ENCODE results near the gene NMS.

NMS gene

GRCh38 chr2:100494712-100495111, 24.4 kb downstream of the NMS start:
- no peak for DNase-seq

DNA sequence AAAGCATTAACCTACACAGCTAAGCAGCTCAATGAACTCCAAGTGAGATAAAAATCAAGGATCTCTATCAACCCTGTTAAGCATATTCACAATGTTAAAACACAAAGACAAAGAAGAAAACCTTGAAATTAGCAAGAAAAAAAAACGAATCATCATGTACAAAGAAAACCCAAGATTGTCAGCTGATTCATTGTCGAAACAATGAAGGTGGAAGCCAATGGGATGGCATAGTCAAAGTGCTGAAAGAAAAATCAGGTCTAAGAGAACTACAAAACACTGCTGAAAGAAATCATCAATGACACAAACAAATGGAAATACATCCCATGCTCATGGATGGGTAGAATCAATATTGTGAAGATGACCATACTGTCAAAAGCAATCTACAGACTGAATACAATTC, 32.5 kb downstream of the NMS start:
- no peak for DNase-seq

- DNase-seq = no peak
Measured at GRCh38 chr2:100504542-100504941, 34.3 kb downstream of the NMS start.

- DNase-seq = no peak
Measured at GRCh38 chr2:100509066-100509465, 38.8 kb downstream of the NMS start.

GRCh38 chr2:100513650-100514049, 43.4 kb downstream of the NMS start:
- no peak for DNase-seq

DNA sequence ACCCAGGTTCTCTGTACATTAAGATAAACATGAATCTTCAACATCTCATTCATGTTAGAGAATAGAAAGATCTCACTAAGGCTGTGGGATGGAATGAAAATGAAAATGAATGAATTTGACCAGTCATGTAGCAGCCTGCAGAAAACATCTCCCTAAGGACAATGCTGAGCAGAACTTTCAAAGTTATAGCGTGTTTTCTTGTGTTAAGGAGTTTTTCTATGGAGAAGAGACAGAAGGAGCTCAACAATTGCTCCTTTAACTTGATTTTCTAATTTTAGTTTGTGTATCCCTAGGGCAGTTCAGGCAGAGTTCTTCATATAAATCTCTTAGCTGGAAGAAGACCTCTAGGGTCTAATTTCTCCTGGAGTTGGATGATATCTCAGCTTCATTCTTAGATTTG, 47.3 kb downstream of the NMS start:
- no peak for DNase-seq

GRCh38 chr2:100518801-100519200, 48.5 kb downstream of the NMS start:
- no peak for DNase-seq

DNA sequence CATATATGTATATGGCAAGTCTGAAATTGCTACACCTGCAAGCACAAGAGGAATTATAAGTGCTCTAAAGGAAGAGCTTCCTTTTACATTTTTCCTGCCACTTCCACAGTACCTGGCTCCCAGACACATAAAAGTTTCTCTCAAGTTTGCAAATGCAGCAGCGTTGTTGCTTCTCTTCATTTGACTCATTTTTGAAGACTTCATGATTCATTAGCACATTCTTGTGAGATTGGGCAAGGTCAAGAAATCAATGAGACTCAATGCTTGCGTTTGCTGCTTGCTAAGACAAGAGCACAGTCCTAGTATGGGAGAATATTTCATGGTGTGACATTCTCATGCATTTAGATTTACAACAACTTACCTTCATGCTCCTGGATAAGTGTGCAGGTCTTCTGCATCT, 49.9 kb downstream of the NMS start:
- DNase-seq = no peak

GRCh38 chr2:100522430-100522829, 52.1 kb downstream of the NMS start:
- no peak for DNase-seq

DNA sequence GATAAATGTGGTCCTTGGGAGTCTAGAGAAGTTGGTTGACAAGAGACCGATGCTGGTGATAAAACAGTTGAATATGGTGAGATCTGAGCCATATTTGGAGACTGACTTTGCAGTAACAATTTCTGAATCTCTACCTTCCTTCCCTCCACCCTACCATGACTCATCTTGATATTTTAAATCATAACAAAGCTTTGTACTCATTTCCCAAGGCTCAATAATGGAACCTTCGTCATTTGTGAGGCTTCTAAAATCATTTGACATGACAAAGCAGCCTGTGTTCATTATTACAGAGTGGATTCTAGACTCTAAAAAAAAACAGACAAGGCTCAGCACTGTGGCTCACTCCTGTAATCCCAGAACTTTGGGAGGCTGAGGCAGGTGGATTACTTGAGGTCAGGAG, 54.0 kb downstream of the NMS start:
- peak in 1 of 5 experiments; percentile 23 for DNase-seq

DNA sequence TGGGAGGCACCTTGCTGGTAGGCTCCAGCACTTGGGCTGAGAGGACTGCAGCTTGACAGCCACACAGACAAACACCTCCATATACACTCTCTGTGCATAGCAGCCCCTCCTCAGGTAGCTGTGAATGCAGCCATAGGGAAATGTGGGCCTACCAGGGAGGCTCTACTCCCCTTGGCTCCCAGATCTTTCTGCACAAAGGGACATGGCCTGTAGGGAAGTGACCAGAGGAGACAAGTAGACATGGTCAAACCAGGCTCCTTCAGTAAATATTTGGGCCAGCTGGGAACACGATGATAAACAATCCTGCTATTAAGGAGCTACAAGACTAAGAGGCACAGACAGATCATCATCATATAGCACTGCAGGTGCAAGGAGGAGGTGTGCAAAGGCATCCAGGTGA, 56.6 kb downstream of the NMS start:
- DNase-seq = no peak

DNA sequence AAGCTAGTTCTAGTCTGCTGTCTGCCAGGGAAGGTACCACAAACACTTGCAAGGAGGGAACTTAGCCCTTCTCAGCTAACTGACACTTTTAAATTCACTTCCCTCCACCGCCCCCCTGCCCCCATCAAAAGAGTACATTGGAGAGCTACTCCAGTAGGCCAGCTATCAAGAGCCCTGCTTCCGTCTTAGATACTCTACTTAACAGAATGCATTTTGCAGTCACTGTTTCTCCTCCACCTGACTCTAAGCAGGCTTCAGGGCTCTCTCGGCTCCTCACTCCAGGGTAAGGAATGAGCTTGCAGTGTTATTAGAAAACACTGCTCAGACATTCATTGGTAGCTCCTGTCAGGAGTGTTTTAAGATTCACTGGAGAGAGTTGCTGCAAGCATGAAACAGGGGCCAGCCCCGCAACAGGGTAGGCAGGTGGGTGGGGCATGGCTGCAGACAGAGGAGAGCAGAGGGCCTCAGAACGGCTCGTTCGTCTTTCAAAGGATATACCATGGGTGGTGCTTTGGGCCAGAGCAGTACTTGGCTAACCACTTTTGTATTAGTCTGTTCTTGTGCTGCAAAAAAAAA, 57.2 kb downstream of the NMS start:
- DNase-seq = no peak

GRCh38 chr2:100529176-100529575, 58.9 kb downstream of the NMS start:
- DNase-seq = no peak

- DNase-seq = no peak
Measured at GRCh38 chr2:100529900-100530299, 59.6 kb downstream of the NMS start.

Measured in T-helper 2 cell (primary cell).